IMR-90 (cell line): ENCODE measurements around the gene MICU1.

ENCODE experiments used
- CHD1 ChIP-seq: IDR thresholded peaks from 2 replicates; pipeline ENCODE4 v1.6.1; 2012; ENCODE audit warnings: low read depth, low read length, improper control_type of control experiment
- FOS ChIP-seq: fragments of 150-350 bp; IDR thresholded peaks from 2 replicates; pipeline ENCODE4 v1.6.1; 2016; ENCODE audit warnings: low read depth, low read length
- MAZ ChIP-seq: IDR thresholded peaks from 2 replicates; pipeline ENCODE4 v1.6.1; 2012; ENCODE audit warnings: low read depth, mild to moderate bottlenecking, low read length, improper control_type of control experiment, moderate library complexity, borderline replicate concordance
- RAD21 ChIP-seq: IDR thresholded peaks from 2 replicates; pipeline ENCODE4 v1.6.1; 2012; ENCODE audit warnings: low read length, improper control_type of control experiment
- USF2 ChIP-seq: fragments of 150-350 bp; IDR thresholded peaks from 2 replicates; pipeline ENCODE4 v1.6.1; 2017; ENCODE audit warnings: mild to moderate bottlenecking, antibody characterized with exemption, low read length, low read depth
- TF ChIP-seq, protein P1 (sequence below): conservative IDR thresholded peaks from 2 replicates; pipeline ENCODE4 v1.5.1; 2012; ENCODE audit warnings: mild to moderate bottlenecking, low read depth, low read length, improper control_type of control experiment

- TF ChIP-seq, protein P1, sequence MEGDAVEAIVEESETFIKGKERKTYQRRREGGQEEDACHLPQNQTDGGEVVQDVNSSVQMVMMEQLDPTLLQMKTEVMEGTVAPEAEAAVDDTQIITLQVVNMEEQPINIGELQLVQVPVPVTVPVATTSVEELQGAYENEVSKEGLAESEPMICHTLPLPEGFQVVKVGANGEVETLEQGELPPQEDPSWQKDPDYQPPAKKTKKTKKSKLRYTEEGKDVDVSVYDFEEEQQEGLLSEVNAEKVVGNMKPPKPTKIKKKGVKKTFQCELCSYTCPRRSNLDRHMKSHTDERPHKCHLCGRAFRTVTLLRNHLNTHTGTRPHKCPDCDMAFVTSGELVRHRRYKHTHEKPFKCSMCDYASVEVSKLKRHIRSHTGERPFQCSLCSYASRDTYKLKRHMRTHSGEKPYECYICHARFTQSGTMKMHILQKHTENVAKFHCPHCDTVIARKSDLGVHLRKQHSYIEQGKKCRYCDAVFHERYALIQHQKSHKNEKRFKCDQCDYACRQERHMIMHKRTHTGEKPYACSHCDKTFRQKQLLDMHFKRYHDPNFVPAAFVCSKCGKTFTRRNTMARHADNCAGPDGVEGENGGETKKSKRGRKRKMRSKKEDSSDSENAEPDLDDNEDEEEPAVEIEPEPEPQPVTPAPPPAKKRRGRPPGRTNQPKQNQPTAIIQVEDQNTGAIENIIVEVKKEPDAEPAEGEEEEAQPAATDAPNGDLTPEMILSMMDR = no peak
- TF ChIP-seq CHD1 (no peak), RAD21 (no peak), MAZ (no peak), FOS (no peak; the same call in 1 of the 2 replicates), USF2 (no peak)
Measured at GRCh38 chr10:72637398-72637857, 11.5 kb upstream of the MICU1 start.
